SK-N-SH treated with all-trans-retinoic acid at 6 μM for 48 hours (cell line): Measurements from ENCODE around the gene EPHX1.

Experiments
- ATAC-seq: fragments of 200-7000 bp; cut with Tn5 transposase; 3 replicates; pipeline ENCODE4 v1.9.1; 2020; ENCODE audit warnings: mild to moderate bottlenecking, moderate library complexity
- ARNTL ChIP-seq: fragments of 450-650 bp; formaldehyde crosslinking; IDR thresholded peaks from 2 replicates; pipeline ENCODE4 v1.5.0; 2020; ENCODE audit warnings: low read depth, mild to moderate bottlenecking, moderate library complexity, borderline replicate concordance
- CSDC2 ChIP-seq: fragments of 250-450 bp; sonication (Bioruptor Pico); IDR thresholded peaks from 2 replicates; pipeline ENCODE4 v1.5.0; 2020; ENCODE audit warnings: mild to moderate bottlenecking, moderate library complexity
- ESRRG ChIP-seq: fragments of 250-450 bp; sonication (Bioruptor Pico); IDR thresholded peaks from 2 replicates; pipeline ENCODE4 v1.6.1; 2021; ENCODE audit warnings: mild to moderate bottlenecking
- GLIS3 ChIP-seq: fragments of 250-450 bp; sonication (Bioruptor Pico); IDR thresholded peaks from 2 replicates; pipeline ENCODE4 v1.5.0; 2020; ENCODE audit warnings: mild to moderate bottlenecking, moderate library complexity
- ISL1 ChIP-seq: fragments of 250-450 bp; sonication (Bioruptor Pico); IDR thresholded peaks from 2 replicates; pipeline ENCODE4 v2.1.2; 2022; ENCODE audit warnings: mild to moderate bottlenecking, moderate library complexity
- PPARA ChIP-seq: fragments of 250-450 bp; sonication (Bioruptor Pico); IDR thresholded peaks from 2 replicates; pipeline ENCODE4 v1.5.0; 2020; ENCODE audit warnings: mild to moderate bottlenecking, borderline replicate concordance
- RARB ChIP-seq: fragments of 250-450 bp; sonication (Bioruptor Pico); IDR thresholded peaks from 2 replicates; pipeline ENCODE4 v1.8.0; 2021; ENCODE audit warnings: mild to moderate bottlenecking, moderate library complexity
- SNAI2 ChIP-seq: fragments of 250-450 bp; sonication (Bioruptor Pico); IDR thresholded peaks from 2 replicates; pipeline ENCODE4 v1.5.0; 2020; ENCODE audit warnings: mild to moderate bottlenecking, moderate library complexity
- TCF4 ChIP-seq: fragments of 250-450 bp; sonication (Bioruptor Pico); IDR thresholded peaks from 2 replicates; pipeline ENCODE4 v1.8.0; 2021; ENCODE audit warnings: mild to moderate bottlenecking, moderate library complexity, borderline replicate concordance
- ZFP3 ChIP-seq: fragments of 250-450 bp; sonication (Bioruptor Pico); IDR thresholded peaks from 2 replicates; pipeline ENCODE4 v1.5.0; 2020; ENCODE audit warnings: mild to moderate bottlenecking, moderate library complexity
- ZFP30 ChIP-seq: fragments of 450-650 bp; formaldehyde crosslinking; IDR thresholded peaks from 2 replicates; pipeline ENCODE4 v1.5.0; 2022; ENCODE audit warnings: mild to moderate bottlenecking, moderate library complexity
- ZNF70 ChIP-seq: fragments of 450-650 bp; formaldehyde crosslinking; IDR thresholded peaks from 2 replicates; pipeline ENCODE4 v1.5.0; 2020; ENCODE audit warnings: mild to moderate bottlenecking, moderate library complexity
- ZNF8 ChIP-seq: fragments of 450-650 bp; formaldehyde crosslinking; IDR thresholded peaks from 2 replicates; pipeline ENCODE4 v1.5.0; 2020; ENCODE audit warnings: mild to moderate bottlenecking, moderate library complexity
- TF ChIP-seq, protein P1 (sequence below): fragments of 250-450 bp; sonication (Bioruptor Pico); IDR thresholded peaks from 2 replicates; pipeline ENCODE4 v1.5.1; 2021; ENCODE audit warnings: mild to moderate bottlenecking, moderate library complexity
- TF ChIP-seq, protein P2 (sequence below): fragments of 250-450 bp; sonication (Bioruptor Pico); IDR thresholded peaks from 2 replicates; pipeline ENCODE4 v1.8.0; 2021; ENCODE audit warnings: low read depth, mild to moderate bottlenecking, moderate library complexity, borderline replicate concordance
- TF ChIP-seq, protein P3 (sequence below): fragments of 250-450 bp; sonication (Bioruptor Pico); IDR thresholded peaks from 2 replicates; pipeline ENCODE4 v1.5.0; 2020; ENCODE audit warnings: mild to moderate bottlenecking, moderate library complexity

EPHX1 gene

GRCh38 chr1:225888289-225888897, 78.5 kb downstream of the EPHX1 start:
- peak; percentile 13; the same call in 1 of the 3 replicates for ATAC-seq
- TF ChIP-seq RARB (CRISPR knock-in tag) (no peak), ISL1 (no peak), ZNF8 (CRISPR knock-in tag) (no peak), CSDC2 (CRISPR knock-in tag) (no peak), GLIS3 (no peak), ESRRG (CRISPR knock-in tag) (no peak), ARNTL (CRISPR knock-in tag) (no peak), ZFP30 (CRISPR knock-in tag) (no peak)
- TF ChIP-seq, protein P1, sequence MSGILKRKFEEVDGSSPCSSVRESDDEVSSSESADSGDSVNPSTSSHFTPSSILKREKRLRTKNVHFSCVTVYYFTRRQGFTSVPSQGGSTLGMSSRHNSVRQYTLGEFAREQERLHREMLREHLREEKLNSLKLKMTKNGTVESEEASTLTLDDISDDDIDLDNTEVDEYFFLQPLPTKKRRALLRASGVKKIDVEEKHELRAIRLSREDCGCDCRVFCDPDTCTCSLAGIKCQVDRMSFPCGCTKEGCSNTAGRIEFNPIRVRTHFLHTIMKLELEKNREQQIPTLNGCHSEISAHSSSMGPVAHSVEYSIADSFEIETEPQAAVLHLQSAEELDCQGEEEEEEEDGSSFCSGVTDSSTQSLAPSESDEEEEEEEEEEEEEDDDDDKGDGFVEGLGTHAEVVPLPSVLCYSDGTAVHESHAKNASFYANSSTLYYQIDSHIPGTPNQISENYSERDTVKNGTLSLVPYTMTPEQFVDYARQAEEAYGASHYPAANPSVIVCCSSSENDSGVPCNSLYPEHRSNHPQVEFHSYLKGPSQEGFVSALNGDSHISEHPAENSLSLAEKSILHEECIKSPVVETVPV (CRISPR knock-in tag) = no peak
- TF ChIP-seq, protein P2, sequence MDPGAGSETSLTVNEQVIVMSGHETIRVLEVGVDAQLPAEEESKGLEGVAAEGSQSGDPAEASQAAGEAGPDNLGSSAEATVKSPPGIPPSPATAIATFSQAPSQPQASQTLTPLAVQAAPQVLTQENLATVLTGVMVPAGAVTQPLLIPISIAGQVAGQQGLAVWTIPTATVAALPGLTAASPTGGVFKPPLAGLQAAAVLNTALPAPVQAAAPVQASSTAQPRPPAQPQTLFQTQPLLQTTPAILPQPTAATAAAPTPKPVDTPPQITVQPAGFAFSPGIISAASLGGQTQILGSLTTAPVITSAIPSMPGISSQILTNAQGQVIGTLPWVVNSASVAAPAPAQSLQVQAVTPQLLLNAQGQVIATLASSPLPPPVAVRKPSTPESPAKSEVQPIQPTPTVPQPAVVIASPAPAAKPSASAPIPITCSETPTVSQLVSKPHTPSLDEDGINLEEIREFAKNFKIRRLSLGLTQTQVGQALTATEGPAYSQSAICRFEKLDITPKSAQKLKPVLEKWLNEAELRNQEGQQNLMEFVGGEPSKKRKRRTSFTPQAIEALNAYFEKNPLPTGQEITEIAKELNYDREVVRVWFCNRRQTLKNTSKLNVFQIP (CRISPR knock-in tag) = no peak

DNA sequence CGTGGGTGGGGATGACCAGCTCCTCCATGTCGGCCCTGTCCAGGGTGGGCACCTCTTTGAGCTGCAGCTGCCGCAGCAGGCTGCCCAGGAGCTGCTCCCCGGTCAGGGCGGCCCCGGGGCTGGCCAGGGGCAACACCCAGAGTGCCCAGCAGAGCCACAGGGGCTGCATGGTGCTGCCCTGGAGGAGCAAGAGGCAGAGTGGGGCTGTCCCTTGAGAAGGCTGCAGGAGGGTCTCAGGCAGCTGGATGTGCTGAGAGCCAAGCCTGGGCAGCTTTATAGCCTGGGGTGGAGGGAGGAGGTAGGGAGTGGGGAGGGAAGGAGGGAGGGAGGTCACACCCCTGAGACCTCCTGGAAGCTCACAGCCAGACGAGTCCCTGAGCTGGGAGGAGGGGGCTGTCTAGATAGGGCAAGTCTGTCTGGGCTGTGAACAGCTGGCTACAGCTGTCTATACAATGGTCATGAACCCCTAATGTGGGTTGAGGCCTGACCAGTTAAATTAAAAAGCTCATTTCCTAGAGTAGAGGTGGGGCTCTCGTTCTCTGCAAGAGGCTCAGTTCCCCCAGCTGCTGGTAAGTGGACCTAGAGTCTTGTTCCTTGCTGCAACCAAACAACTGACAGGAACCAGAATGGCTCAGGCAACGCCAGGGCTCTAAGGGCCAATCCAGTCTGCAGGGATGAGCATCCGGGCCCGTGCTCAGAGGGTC, 79.1 kb downstream of the EPHX1 start, which contains the start of gene LEFTY1:
LEFTY1 (minus strand) TSS at position 249 of the 704 bp plus-strand sequence; CDS start at position 169, 80 bp downstream.
- TF ChIP-seq SNAI2 (CRISPR knock-in tag) (no peak), ISL1 (no peak), ESRRG (CRISPR knock-in tag) (no peak), CSDC2 (CRISPR knock-in tag) (no peak), GLIS3 (no peak), ZNF70 (CRISPR knock-in tag) (no peak), PPARA (CRISPR knock-in tag) (no peak), TCF4 (no peak), ZFP3 (CRISPR knock-in tag) (no peak), ARNTL (CRISPR knock-in tag) (no peak)
- TF ChIP-seq, protein P3, sequence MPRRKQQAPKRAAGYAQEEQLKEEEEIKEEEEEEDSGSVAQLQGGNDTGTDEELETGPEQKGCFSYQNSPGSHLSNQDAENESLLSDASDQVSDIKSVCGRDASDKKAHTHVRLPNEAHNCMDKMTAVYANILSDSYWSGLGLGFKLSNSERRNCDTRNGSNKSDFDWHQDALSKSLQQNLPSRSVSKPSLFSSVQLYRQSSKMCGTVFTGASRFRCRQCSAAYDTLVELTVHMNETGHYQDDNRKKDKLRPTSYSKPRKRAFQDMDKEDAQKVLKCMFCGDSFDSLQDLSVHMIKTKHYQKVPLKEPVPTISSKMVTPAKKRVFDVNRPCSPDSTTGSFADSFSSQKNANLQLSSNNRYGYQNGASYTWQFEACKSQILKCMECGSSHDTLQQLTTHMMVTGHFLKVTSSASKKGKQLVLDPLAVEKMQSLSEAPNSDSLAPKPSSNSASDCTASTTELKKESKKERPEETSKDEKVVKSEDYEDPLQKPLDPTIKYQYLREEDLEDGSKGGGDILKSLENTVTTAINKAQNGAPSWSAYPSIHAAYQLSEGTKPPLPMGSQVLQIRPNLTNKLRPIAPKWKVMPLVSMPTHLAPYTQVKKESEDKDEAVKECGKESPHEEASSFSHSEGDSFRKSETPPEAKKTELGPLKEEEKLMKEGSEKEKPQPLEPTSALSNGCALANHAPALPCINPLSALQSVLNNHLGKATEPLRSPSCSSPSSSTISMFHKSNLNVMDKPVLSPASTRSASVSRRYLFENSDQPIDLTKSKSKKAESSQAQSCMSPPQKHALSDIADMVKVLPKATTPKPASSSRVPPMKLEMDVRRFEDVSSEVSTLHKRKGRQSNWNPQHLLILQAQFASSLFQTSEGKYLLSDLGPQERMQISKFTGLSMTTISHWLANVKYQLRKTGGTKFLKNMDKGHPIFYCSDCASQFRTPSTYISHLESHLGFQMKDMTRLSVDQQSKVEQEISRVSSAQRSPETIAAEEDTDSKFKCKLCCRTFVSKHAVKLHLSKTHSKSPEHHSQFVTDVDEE = no peak
- ATAC-seq = no peak; the same call in 1 of the 3 replicates

GRCh38 chr1:225889743-225890142, 79.8 kb downstream of the EPHX1 start:
- TF ChIP-seq GLIS3 (no peak), CSDC2 (CRISPR knock-in tag) (no peak), ZFP3 (CRISPR knock-in tag) (no peak), PPARA (CRISPR knock-in tag) (no peak), ZNF70 (CRISPR knock-in tag) (no peak)
- TF ChIP-seq, protein P1 (CRISPR knock-in tag) = no peak
- ATAC-seq = no peak

- no peak for ATAC-seq
- TF ChIP-seq, protein P3 = no peak
- no peak for TF ChIP-seq GLIS3
- TF ChIP-seq, protein P1 (CRISPR knock-in tag) = no peak
- TF ChIP-seq, protein P2 (CRISPR knock-in tag) = no peak
- TF ChIP-seq ZNF8 (CRISPR knock-in tag) = no peak
These were observed 80.7 kb downstream of the EPHX1 start for GRCh38 chr1:225890346-225891228.
